ENCODE measurements around the gene SLC9A3.

Gene SLC9A3

DNA sequence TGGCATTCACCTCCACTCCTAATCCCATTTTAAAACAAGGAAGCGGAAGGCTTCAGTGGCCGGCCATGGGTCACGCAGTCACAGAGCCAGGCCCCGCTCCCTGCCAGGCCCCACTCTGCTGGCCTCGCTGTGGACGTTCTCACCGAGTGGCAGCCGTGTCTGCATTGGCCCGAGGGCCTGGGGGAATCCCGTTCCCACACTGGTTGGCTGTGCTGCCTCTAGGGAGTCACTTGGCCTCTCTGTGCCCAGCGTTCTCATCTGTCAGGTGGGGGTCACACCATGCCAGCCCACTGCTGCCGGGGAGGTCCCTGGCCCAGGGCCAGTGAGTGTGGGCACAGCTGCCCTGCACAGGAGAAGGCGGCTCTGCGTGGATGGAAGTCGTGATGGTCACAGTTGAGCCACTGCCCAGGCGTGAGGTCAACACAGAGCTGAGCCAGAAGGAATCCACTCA, 13.4 kb upstream of the SLC9A3 start:
- H3K4me3 ChIP-seq (ENCODE audit: low read depth, low read length) = no peak overlapping the region
- TF ChIP-seq, protein P1, sequence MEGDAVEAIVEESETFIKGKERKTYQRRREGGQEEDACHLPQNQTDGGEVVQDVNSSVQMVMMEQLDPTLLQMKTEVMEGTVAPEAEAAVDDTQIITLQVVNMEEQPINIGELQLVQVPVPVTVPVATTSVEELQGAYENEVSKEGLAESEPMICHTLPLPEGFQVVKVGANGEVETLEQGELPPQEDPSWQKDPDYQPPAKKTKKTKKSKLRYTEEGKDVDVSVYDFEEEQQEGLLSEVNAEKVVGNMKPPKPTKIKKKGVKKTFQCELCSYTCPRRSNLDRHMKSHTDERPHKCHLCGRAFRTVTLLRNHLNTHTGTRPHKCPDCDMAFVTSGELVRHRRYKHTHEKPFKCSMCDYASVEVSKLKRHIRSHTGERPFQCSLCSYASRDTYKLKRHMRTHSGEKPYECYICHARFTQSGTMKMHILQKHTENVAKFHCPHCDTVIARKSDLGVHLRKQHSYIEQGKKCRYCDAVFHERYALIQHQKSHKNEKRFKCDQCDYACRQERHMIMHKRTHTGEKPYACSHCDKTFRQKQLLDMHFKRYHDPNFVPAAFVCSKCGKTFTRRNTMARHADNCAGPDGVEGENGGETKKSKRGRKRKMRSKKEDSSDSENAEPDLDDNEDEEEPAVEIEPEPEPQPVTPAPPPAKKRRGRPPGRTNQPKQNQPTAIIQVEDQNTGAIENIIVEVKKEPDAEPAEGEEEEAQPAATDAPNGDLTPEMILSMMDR (IDR thresholded peaks at IDR 0.05; ENCODE audit: low read depth, low read length) = no peak

DNA sequence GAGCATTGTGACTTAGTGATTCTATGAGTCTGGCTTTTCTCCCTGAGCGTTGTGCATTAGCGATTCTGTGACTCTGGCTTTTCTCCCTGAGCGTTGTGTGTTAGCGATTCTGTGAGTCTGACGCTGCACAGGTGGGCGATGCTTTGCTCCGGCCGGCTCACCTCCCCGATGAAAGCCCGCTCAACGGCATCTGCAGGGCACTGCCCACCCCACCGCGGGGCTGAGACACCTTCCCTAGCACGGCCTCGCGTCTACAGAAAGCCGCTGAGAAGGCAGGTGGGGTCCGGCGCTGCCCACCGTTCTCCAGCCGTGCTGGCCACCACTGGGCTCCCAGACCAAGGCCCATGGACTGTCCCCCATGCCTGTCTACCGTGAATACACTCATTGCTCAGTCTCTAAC, 12.8 kb upstream of the SLC9A3 start:
- TF ChIP-seq, protein P1 (IDR thresholded peaks at IDR 0.05; ENCODE audit: low read depth, low read length) = no peak

GRCh38 chr5:535846-536698, 11.8 kb upstream of the SLC9A3 start:
- TF ChIP-seq, protein P1 (IDR thresholded peaks at IDR 0.05; ENCODE audit: low read depth, low read length) = no peak
- H3K4me3 ChIP-seq (ENCODE audit: low read depth, low read length) = no peak overlapping the region

More for the DNA sequence above, 12.8 kb upstream of the SLC9A3 start:
- H3K4me3 ChIP-seq (ENCODE audit: low read depth, low read length) = no peak overlapping the region

GRCh38 chr5:534743-535671, 10.8 kb upstream of the SLC9A3 start:
- TF ChIP-seq, protein P1 (IDR thresholded peaks at IDR 0.05; ENCODE audit: low read depth, low read length) = no peak
- no peak overlapping the region for H3K4me3 ChIP-seq (ENCODE audit: low read depth, low read length)

GRCh38 chr5:533955-534742, 9.9 kb upstream of the SLC9A3 start:
- TF ChIP-seq, protein P1 (IDR thresholded peaks at IDR 0.05; ENCODE audit: low read depth, low read length) = no peak
- H3K4me3 ChIP-seq (ENCODE audit: low read depth, low read length) = no peak overlapping the region

GRCh38 chr5:533243-533954, 9.2 kb upstream of the SLC9A3 start:
- no peak overlapping the region for H3K4me3 ChIP-seq (ENCODE audit: low read depth, low read length)
- TF ChIP-seq, protein P1 (IDR thresholded peaks at IDR 0.05; ENCODE audit: low read depth, low read length) = no peak

Data from WI38 (cell line).